Erythroblast (primary cell): ENCODE measurements around the gene RIN3.

Source experiments
- GATA1 ChIP-seq: IDR thresholded peaks from 2 replicates; pipeline ENCODE4 v1.6.1; 2011; ENCODE audit warnings: low read depth, mild to moderate bottlenecking, control low read depth, low read length, moderate library complexity
- POLR2A ChIP-seq: IDR thresholded peaks from 2 replicates; pipeline ENCODE4 v1.6.1; 2011; ENCODE audit warnings: mild to moderate bottlenecking, low read length

GRCh38 chr14:92619671-92620456 is 106.3 kb downstream of the RIN3 start:
- TF ChIP-seq POLR2A (no peak), GATA1 (no peak)
